DND-41 (cell line): ENCODE data around the gene SLC24A4.

Source experiments
- ATAC-seq: fragments of 200-7000 bp; cut with Tn5 transposase; 3 replicates; pipeline ENCODE4 v1.9.1; 2021; ENCODE audit warnings: low read depth; ENCODE audit not compliant: insufficient read depth
- DNase-seq: peaks from one replicate; pipeline ENCODE4 v3.0.0-alpha.2; 2020
- H2AFZ ChIP-seq: 2 replicates; pipeline ENCODE4 v1.6.0; 2012; ENCODE audit warnings: low read depth, low read length
- H3K27ac ChIP-seq: 2 replicates; pipeline ENCODE4 v1.5.1; 2012; ENCODE audit warnings: low read length, inconsistent platforms
- H3K27me3 ChIP-seq: fragments of 200-600 bp; sonication (generic); 2 replicates; pipeline ENCODE4 v1.6.0; 2012; ENCODE audit warnings: low read length, mild to moderate bottlenecking, inconsistent platforms; ENCODE audit not compliant: insufficient read depth, poor library complexity
- H3K36me3 ChIP-seq: 2 replicates; pipeline ENCODE4 v1.5.1; 2012; ENCODE audit warnings: low read length, inconsistent platforms; ENCODE audit not compliant: insufficient read depth
- H3K4me1 ChIP-seq: 2 replicates; pipeline ENCODE4 v1.5.1; 2012; ENCODE audit warnings: mild to moderate bottlenecking, low read length; ENCODE audit not compliant: insufficient read depth
- H3K4me2 ChIP-seq: 2 replicates; pipeline ENCODE4 v1.6.0; 2012; ENCODE audit warnings: mild to moderate bottlenecking, moderate library complexity, low read length, inconsistent platforms; ENCODE audit not compliant: insufficient read depth
- H3K4me3 ChIP-seq, 2 experiments: fragments of 200-600 bp in 1 of 2; shearing (Covaris generic) in 1 of 2; 2 replicates each; pipeline ENCODE4 v1.5.1; 2012 to 2016; ENCODE audit warnings: inconsistent platforms in 2 of 2, low read length in 2 of 2, mild to moderate bottlenecking in 2 of 2, low read depth in 1 of 2, moderate library complexity in 1 of 2
- H3K79me2 ChIP-seq: 2 replicates; pipeline ENCODE4 v1.6.0; 2012; ENCODE audit warnings: low read length, inconsistent platforms; ENCODE audit not compliant: insufficient read depth
- H3K9ac ChIP-seq: 2 replicates; pipeline ENCODE4 v1.6.0; 2012; ENCODE audit warnings: low read depth, mild to moderate bottlenecking, inconsistent platforms, low read length, moderate library complexity
- H3K9me3 ChIP-seq: 2 replicates; pipeline ENCODE4 v1.5.1; 2012; ENCODE audit warnings: low read length, moderate library complexity, mild to moderate bottlenecking, inconsistent platforms; ENCODE audit not compliant: insufficient read depth, severe bottlenecking
- H4K20me1 ChIP-seq: 2 replicates; pipeline ENCODE4 v1.6.0; 2012; ENCODE audit warnings: low read length; ENCODE audit not compliant: insufficient read depth
- CTCF ChIP-seq: IDR thresholded peaks from 2 replicates; pipeline ENCODE4 v1.5.1; 2012; ENCODE audit warnings: borderline replicate concordance, low read length, moderate library complexity, mild to moderate bottlenecking; ENCODE audit not compliant: poor library complexity, severe bottlenecking; ENCODE audit errors: extremely low read depth
- EZH2 ChIP-seq: IDR thresholded peaks from 3 replicates; pipeline ENCODE4 v1.6.1; 2012; ENCODE audit warnings: borderline replicate concordance, low read depth, mild to moderate bottlenecking, moderate library complexity, low read length, inconsistent platforms; ENCODE audit not compliant: severe bottlenecking

SLC24A4 gene

GRCh38 chr14:92451245-92451644, 128.3 kb downstream of the SLC24A4 start:
- Histone ChIP-seq H3K9me3 (no peaks in the 10 kb centered on the region), H3K79me2 (no peaks in the 10 kb centered on the region), H4K20me1 (no peaks in the 10 kb centered on the region; the same call in 1 of the 2 replicates), H3K36me3 (no peaks in the 10 kb centered on the region), H3K27me3 (no peaks in the 10 kb centered on the region), H3K27ac (no peak overlapping the region), H3K4me2 (no peak overlapping the region), H3K9ac (no peak overlapping the region), H3K4me1 (no peaks in the 10 kb centered on the region), H3K4me3 (no peak overlapping the region), H2AFZ (no peak overlapping the region)
- TF ChIP-seq EZH2, result no peak
- TF ChIP-seq CTCF, result no peak
- DNase-seq, result no peak
- no peak for ATAC-seq

- H3K9me3 ChIP-seq, result no peaks in the 10 kb centered on the region
- DNase-seq (no peak), ATAC-seq (no peak)
- H3K79me2 ChIP-seq, result no peaks in the 10 kb centered on the region
- H3K4me3 ChIP-seq, result no peak overlapping the region
- H3K27ac ChIP-seq, result no peak overlapping the region
- no peak overlapping the region for H3K4me2 ChIP-seq
- TF ChIP-seq CTCF, result no peak
- no peak for TF ChIP-seq EZH2
- no peaks in the 10 kb centered on the region for H3K4me1 ChIP-seq
- no peaks in the 10 kb centered on the region for H3K36me3 ChIP-seq
- H3K27me3 ChIP-seq, result no peaks in the 10 kb centered on the region
- no peak overlapping the region for H3K9ac ChIP-seq
- no peak overlapping the region for H2AFZ ChIP-seq
- no peaks in the 10 kb centered on the region; the same call in 1 of the 2 replicates for H4K20me1 ChIP-seq
Observed at GRCh38 chr14:92451755-92452154, 128.8 kb downstream of the SLC24A4 start.

GRCh38 chr14:92452471-92452870, 129.5 kb downstream of the SLC24A4 start:
- TF ChIP-seq EZH2 (no peak), CTCF (no peak)
- H4K20me1 ChIP-seq, result no peaks in the 10 kb centered on the region; the same call in 1 of the 2 replicates
- H3K79me2 ChIP-seq, result no peaks in the 10 kb centered on the region
- H3K27me3 ChIP-seq, result no peaks in the 10 kb centered on the region
- H3K9ac ChIP-seq, result no peak overlapping the region
- H3K4me3 ChIP-seq, result no peak overlapping the region
- H3K27ac ChIP-seq, result no peak overlapping the region
- no peaks in the 10 kb centered on the region for H3K36me3 ChIP-seq
- H2AFZ ChIP-seq, result no peak overlapping the region
- no peak overlapping the region for H3K4me2 ChIP-seq
- no peak for ATAC-seq
- H3K4me1 ChIP-seq, result no peaks in the 10 kb centered on the region
- no peak for DNase-seq
- no peaks in the 10 kb centered on the region for H3K9me3 ChIP-seq

- H4K20me1 ChIP-seq, result no peaks in the 10 kb centered on the region; the same call in 1 of the 2 replicates
- TF ChIP-seq CTCF (no peak), EZH2 (no peak)
- no peaks in the 10 kb centered on the region for H3K27me3 ChIP-seq
- H3K4me1 ChIP-seq, result no peaks in the 10 kb centered on the region
- H3K27ac ChIP-seq, result no peak overlapping the region
- H3K4me3 ChIP-seq, result no peak overlapping the region
- H3K4me2 ChIP-seq, result no peak overlapping the region
- no peak overlapping the region for H3K9ac ChIP-seq
- H3K9me3 ChIP-seq, result no peaks in the 10 kb centered on the region
- H3K79me2 ChIP-seq, result no peaks in the 10 kb centered on the region
- ATAC-seq, result no peak
- no peak overlapping the region for H2AFZ ChIP-seq
- DNase-seq, result no peak
- no peaks in the 10 kb centered on the region for H3K36me3 ChIP-seq
Observed at GRCh38 chr14:92453691-92454090, 130.7 kb downstream of the SLC24A4 start.
